Neural crest cell (in vitro differentiated cells): ENCODE results near the gene RAD9B. TPM values are rescaled to one million over a fixed set of nuclear protein-coding genes. Genes with fewer than 3 reads are reported as not detected.
"Not testable (repeated sequence)": the region's sequence is repeated elsewhere in the genome, so short reads cannot be mapped to it uniquely, and the experiment has no call there.

Source experiments
- DNase-seq: peaks from one replicate; pipeline ENCODE4 v3.0.0; 2021; ENCODE audit warnings: low read depth, mixed read lengths, low spot score
- H3K27ac Mint-ChIP-seq: one replicate; pipeline ENCODE4 v1.8.0; 2021; ENCODE audit warnings: mild to moderate bottlenecking, mixed read lengths; ENCODE audit not compliant: unreplicated experiment
- H3K27me3 Mint-ChIP-seq: 2 replicates; pipeline ENCODE4 v1.8.0; 2021; ENCODE audit warnings: low read depth, mild to moderate bottlenecking, mixed read lengths
- H3K36me3 Mint-ChIP-seq: 2 replicates; pipeline ENCODE4 v1.8.0; 2021; ENCODE audit warnings: low read depth, mild to moderate bottlenecking, mixed read lengths
- H3K4me1 Mint-ChIP-seq: 2 replicates; pipeline ENCODE4 v1.8.0; 2021; ENCODE audit warnings: mixed read lengths
- H3K4me3 Mint-ChIP-seq: one replicate; pipeline ENCODE4 v1.8.0; 2021; ENCODE audit warnings: mild to moderate bottlenecking, mixed read lengths
- H3K9me3 Mint-ChIP-seq: 2 replicates; pipeline ENCODE4 v1.8.0; 2021; ENCODE audit warnings: mixed read lengths
- CTCF ChIP-seq: fragments of 200-600 bp; sonication (generic); conservative IDR thresholded peaks from 2 replicates; pipeline ENCODE4 v1.5.0; 2021; ENCODE audit warnings: antibody characterized with exemption, mild to moderate bottlenecking
- total RNA-seq: library from RNA; stranded (reverse); gene quantifications from 2 replicates; pipeline ENCODE4 v1.2.1, GENCODE V29; 2021

RAD9B gene
- total RNA-seq, 1 donor from 2014 or later = 0.23 TPM

- Mint-ChIP-seq H3K9me3 (no peaks in the 10 kb centered on the region), H3K27ac (peak overlapping the region; percentile 35), H3K27me3 (no peaks in the 10 kb centered on the region), H3K36me3 (peaks cover 4% of the 10 kb centered on the region), H3K4me1 (no peaks in the 10 kb centered on the region), H3K4me3 (no peak overlapping the region)
- no peak for DNase-seq
- no peak for TF ChIP-seq CTCF
These were observed 36.9 kb downstream of the RAD9B start for GRCh38 chr12:110538869-110539622.

- Mint-ChIP-seq H3K27me3 (no peaks in the 10 kb centered on the region), H3K27ac (no peak overlapping the region)
These were observed 37.9 kb downstream of the RAD9B start for GRCh38 chr12:110540048-110540447.

GRCh38 chr12:110543252-110543959, 41.3 kb downstream of the RAD9B start:
- Mint-ChIP-seq H3K36me3 (peaks cover 4% of the 10 kb centered on the region), H3K27me3 (no peaks in the 10 kb centered on the region), H3K4me1 (no peaks in the 10 kb centered on the region), H3K27ac (no peak overlapping the region), H3K9me3 (no peaks in the 10 kb centered on the region), H3K4me3 (no peak overlapping the region)
- no peak for TF ChIP-seq CTCF
- no peak for DNase-seq

More at GRCh38 chr12:110540048-110540447, 37.9 kb downstream of the RAD9B start:
- TF ChIP-seq CTCF = no peak
- Mint-ChIP-seq H3K4me1 (no peaks in the 10 kb centered on the region), H3K36me3 (peaks cover 4% of the 10 kb centered on the region), H3K9me3 (no peaks in the 10 kb centered on the region), H3K4me3 (no peak overlapping the region)
- no peak for DNase-seq

GRCh38 chr12:110543965-110544364, 41.8 kb downstream of the RAD9B start:
- no peaks in the 10 kb centered on the region for H3K9me3 Mint-ChIP-seq
- H3K27me3 Mint-ChIP-seq = no peaks in the 10 kb centered on the region
- DNase-seq = no peak
- H3K4me1 Mint-ChIP-seq = no peaks in the 10 kb centered on the region
- peaks cover 4% of the 10 kb centered on the region for H3K36me3 Mint-ChIP-seq
- no peak overlapping the region for H3K27ac Mint-ChIP-seq
- H3K4me3 Mint-ChIP-seq = no peak overlapping the region
- no peak for TF ChIP-seq CTCF

- H3K36me3 Mint-ChIP-seq, H3K27ac Mint-ChIP-seq: not testable (repeated sequence)
These were observed 43.1 kb downstream of the RAD9B start for GRCh38 chr12:110545259-110545658.

GRCh38 chr12:110545812-110546211, 43.7 kb downstream of the RAD9B start:
- no peaks in the 10 kb centered on the region for H3K9me3 Mint-ChIP-seq
- TF ChIP-seq CTCF = no peak
- H3K27me3 Mint-ChIP-seq = no peaks in the 10 kb centered on the region
- H3K27ac Mint-ChIP-seq = no peak overlapping the region
- no peak overlapping the region for H3K4me3 Mint-ChIP-seq
- H3K4me1 Mint-ChIP-seq = peaks cover 4% of the 10 kb centered on the region
- DNase-seq = no peak
- peaks cover 4% of the 10 kb centered on the region for H3K36me3 Mint-ChIP-seq

More at GRCh38 chr12:110545259-110545658, 43.1 kb downstream of the RAD9B start:
- not testable (repeated sequence) for H3K4me1 Mint-ChIP-seq, H3K4me3 Mint-ChIP-seq, DNase-seq, H3K9me3 Mint-ChIP-seq, H3K27me3 Mint-ChIP-seq
